BLaER1 treated with 17β-estradiol and CSF1 and Interleukin-3, amounts not matched to agents 10 nM and 100 nM (cell line): ENCODE results near the gene GJB4.
"Not testable (repeated sequence)": the region's sequence is repeated elsewhere in the genome, so short reads cannot be mapped to it uniquely, and the experiment has no call there.

Source experiments
- H3K27ac ChIP-seq, 11 experiments: shearing (Covaris generic); formaldehyde crosslinking; 2 replicates each; pipeline ENCODE4 v1.8.1; 2022
- H3K27me3 ChIP-seq, 11 experiments: shearing (Covaris generic); formaldehyde crosslinking; 2 replicates each; pipeline ENCODE4 v1.8.1; 2022
- H3K36me3 ChIP-seq, 11 experiments: shearing (Covaris generic); formaldehyde crosslinking; 2 replicates each; pipeline ENCODE4 v1.8.1; 2022
- H3K4me1 ChIP-seq, 10 experiments: shearing (Covaris generic); formaldehyde crosslinking; 2 replicates each; pipeline ENCODE4 v1.8.1; 2022
- H3K4me2 ChIP-seq, 11 experiments: shearing (Covaris generic); formaldehyde crosslinking; 2 replicates each; pipeline ENCODE4 v1.8.1; 2022
- H3K4me3 ChIP-seq, 10 experiments: shearing (Covaris generic); formaldehyde crosslinking; 2 replicates each; pipeline ENCODE4 v1.8.1; 2022
- H3K9ac ChIP-seq, 11 experiments: shearing (Covaris generic); formaldehyde crosslinking; 2 replicates each; pipeline ENCODE4 v1.8.1; 2022
- H3K9me3 ChIP-seq, 11 experiments: shearing (Covaris generic); formaldehyde crosslinking; replicated peaks in 1 of 11; 2 replicates each; pipeline ENCODE4 v1.8.1; 2022
- H4K20me1 ChIP-seq, 11 experiments: shearing (Covaris generic); formaldehyde crosslinking; 2 replicates each; pipeline ENCODE4 v1.8.1; 2022
- Cebpa-rat ChIP-seq, 11 experiments: shearing (Covaris generic); IDR thresholded peaks; 2 replicates each; pipeline ENCODE4 v1.8.1; 2022

Gene GJB4

DNA sequence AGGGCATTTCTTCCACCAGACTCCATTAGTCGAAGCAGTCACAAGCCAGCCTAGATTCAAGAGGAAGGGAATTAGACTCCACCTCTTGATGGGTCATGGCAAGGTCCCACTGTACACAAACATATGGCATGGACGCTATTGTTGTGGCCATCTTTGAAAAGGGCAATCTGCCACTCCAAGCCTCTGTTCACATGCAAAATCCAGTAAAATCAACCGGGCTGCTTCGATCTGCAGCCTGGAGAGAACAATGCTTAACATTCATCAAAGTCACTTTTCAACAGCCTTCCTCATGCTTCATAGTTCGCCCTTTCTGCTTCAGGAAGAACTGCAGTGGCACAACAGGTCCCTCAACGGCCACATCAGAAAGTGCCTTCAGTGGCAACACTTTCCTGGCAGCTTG, 32.7 kb upstream of the GJB4 start:
- no peaks in the 10 kb centered on the region for H4K20me1 ChIP-seq
- no peaks in the 10 kb centered on the region for H3K36me3 ChIP-seq
- no peak overlapping the region for H3K4me3 ChIP-seq
- H3K4me2 ChIP-seq = no peak overlapping the region
- no peaks in the 10 kb centered on the region for H3K27me3 ChIP-seq
- H3K9me3 ChIP-seq = no peaks in the 10 kb centered on the region
- H3K9ac ChIP-seq = no peak overlapping the region
- H3K27ac ChIP-seq = no peak overlapping the region
- TF ChIP-seq Cebpa-rat (IDR thresholded peaks at IDR 0.05) = no peak
- no peaks in the 10 kb centered on the region for H3K4me1 ChIP-seq

DNA sequence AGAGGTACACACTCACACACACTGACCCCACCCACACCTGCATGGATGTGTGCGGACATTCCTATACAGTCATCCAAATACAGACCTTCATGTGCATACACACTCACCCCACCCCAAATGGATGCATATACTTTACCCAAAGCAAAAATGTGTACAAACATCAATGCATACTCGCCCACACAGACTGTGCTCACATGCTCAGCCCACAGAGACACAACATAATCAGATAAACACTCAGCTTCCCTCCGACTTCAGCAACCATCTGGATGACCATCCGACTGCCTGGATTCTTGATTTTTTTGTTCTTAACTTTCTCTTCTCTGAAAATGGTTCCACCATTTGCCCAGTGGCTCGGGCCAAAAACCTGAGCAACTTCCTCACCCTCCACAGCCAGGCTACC, 29.1 kb upstream of the GJB4 start:
- H4K20me1 ChIP-seq = no peaks in the 10 kb centered on the region
- no peaks in the 10 kb centered on the region for H3K36me3 ChIP-seq
- no peaks in the 10 kb centered on the region for H3K27me3 ChIP-seq
- H3K4me2 ChIP-seq = no peak overlapping the region
- H3K27ac ChIP-seq = no peak overlapping the region
- no peak for TF ChIP-seq Cebpa-rat (IDR thresholded peaks at IDR 0.05)
- no peaks in the 10 kb centered on the region for H3K4me1 ChIP-seq
- H3K9ac ChIP-seq = no peak overlapping the region
- H3K4me3 ChIP-seq = no peak overlapping the region
- no peaks in the 10 kb centered on the region for H3K9me3 ChIP-seq

DNA sequence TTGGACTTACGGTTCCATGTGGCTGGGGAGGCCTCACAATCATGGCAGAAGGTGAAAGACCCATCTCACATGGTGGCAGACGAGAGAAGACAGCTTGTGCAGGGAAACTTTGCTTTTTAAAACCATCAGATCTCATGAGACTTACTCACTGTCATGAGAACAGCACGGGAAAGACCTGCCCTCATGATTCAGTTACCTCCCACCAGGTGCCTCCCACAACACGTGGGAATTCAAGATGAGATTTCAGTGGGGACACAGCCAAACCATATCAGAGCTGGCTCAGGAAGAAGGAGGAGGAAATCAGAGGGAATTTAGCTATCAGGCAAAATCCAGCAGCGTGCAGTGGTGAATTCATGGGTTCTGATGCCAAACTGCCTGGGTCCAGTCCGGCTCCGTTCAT, 26.7 kb upstream of the GJB4 start:
- H4K20me1 ChIP-seq, H3K4me1 ChIP-seq, H3K4me3 ChIP-seq, H3K9me3 ChIP-seq, H3K4me2 ChIP-seq, H3K36me3 ChIP-seq, H3K9ac ChIP-seq, H3K27ac ChIP-seq, H3K27me3 ChIP-seq: not testable (repeated sequence)

DNA sequence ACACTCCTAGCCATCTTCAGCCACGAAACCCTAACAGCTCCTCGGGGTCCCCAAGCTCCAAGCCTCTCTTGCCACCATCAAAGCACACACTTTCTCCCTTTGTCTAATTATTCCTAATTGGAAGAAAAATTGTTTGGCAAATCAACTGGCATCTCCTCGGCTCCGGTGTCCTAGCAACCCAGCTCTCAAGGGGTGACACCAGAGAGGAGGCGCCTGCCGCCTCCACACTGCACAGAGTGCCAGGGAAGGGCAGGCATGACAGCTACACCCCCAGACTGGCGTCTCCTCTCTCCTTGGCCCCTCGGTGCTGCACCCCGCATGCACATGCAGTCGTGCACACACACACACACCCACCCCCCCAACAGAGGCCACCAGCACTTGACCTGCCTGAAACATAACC, 22.8 kb upstream of the GJB4 start:
- no peaks in the 10 kb centered on the region for H3K36me3 ChIP-seq
- H3K27me3 ChIP-seq = no peaks in the 10 kb centered on the region
- no peak overlapping the region for H3K27ac ChIP-seq
- H3K4me1 ChIP-seq = no peaks in the 10 kb centered on the region
- H3K4me2 ChIP-seq = no peak overlapping the region
- no peak overlapping the region for H3K4me3 ChIP-seq
- H3K9ac ChIP-seq = no peak overlapping the region
- TF ChIP-seq Cebpa-rat (IDR thresholded peaks at IDR 0.05) = no peak
- H4K20me1 ChIP-seq = no peaks in the 10 kb centered on the region
- no peaks in the 10 kb centered on the region for H3K9me3 ChIP-seq

DNA sequence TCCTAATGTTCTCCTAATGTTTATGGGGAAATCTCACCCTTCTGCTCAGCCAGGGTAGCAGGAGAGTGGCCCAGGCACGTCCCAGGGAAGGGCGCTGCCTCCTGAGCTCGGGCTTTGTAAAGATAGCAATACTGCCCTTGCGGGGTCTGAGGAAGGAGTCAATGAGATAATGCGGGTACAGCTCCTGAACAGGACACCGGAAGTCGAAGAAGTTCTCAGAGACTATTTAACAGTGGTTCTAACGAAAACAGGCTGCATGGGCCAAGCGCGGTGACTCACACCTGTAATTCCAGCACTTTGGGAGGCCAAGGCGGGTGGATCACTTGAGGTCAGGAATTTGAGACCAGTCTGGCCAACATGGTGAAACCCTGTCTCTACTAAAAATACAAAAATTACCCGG, 22.3 kb upstream of the GJB4 start:
- not testable (repeated sequence) for H3K9me3 ChIP-seq, H3K36me3 ChIP-seq, H3K4me2 ChIP-seq, H3K27ac ChIP-seq, H3K9ac ChIP-seq, H3K27me3 ChIP-seq, H4K20me1 ChIP-seq, H3K4me3 ChIP-seq, H3K4me1 ChIP-seq

DNA sequence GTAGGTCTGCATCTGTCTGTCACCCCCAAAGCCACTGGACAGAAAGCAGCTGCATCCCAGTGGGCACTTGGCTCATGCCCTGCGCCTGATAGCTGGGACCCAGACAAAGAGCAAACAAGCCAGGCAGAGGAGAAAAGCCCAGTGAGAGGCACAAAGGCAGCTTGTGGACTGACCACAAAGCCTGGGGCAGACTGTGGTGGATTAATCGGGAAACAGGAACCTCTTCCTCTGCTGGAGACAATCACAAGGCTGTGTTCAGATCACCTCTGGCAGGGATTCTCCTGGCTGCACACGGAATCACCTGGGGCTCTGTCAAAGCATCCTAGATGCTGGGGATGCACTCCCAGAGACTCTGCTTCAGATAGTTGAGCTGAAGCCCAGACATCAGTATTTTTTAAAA, 19.9 kb upstream of the GJB4 start:
- Histone ChIP-seq H3K36me3 (no peaks in the 10 kb centered on the region), H3K27me3 (no peaks in the 10 kb centered on the region), H3K9ac (no peak overlapping the region), H3K4me1 (no peaks in the 10 kb centered on the region), H4K20me1 (peaks cover 0 to 5% (median 0%) of the 10 kb centered on the region in 11 experiments; a peak in 1 of 22 replicates), H3K9me3 (no peaks in the 10 kb centered on the region), H3K4me3 (no peak overlapping the region), H3K4me2 (no peak overlapping the region), H3K27ac (no peak overlapping the region)
- no peak for TF ChIP-seq Cebpa-rat (IDR thresholded peaks at IDR 0.05)

DNA sequence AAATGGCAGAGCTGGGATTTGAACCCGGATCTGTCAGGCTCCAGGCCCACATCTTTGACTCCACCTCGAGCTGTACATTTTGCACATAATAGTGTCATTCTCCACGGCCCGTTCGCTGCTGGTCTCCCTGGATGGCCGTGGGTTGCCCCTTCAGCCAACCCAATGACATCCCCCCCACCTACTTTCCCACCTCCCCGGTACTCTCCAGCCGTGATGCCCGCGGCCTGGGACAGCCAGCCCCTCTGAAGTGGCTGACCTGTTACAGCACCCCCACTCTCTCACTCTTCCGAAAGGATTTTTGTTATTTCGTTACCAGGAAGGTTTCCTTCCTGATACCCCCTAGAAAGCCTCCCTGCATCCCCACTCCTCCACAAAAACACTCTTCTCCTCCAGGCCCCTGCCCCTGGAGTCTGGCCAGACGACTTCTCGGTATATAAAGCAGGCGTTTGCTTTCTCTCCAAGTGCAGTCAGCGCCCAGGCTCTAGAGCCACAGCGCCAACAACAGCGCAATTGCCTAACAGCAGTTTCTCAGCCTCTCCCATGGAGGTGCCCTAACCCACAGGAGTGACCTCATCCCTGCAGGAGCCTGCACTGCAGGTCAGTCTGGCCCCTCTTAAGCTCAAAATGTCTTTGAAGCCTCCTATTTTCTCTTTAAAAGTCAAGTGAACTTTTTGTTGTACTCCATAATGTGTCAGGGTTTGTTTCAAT, 19.2 kb upstream of the GJB4 start:
- Histone ChIP-seq H3K27ac (no peak overlapping the region), H3K27me3 (no peaks in the 10 kb centered on the region), H3K4me2 (no peak overlapping the region), H3K9me3 (no peaks in the 10 kb centered on the region), H3K4me1 (no peaks in the 10 kb centered on the region), H3K36me3 (no peaks in the 10 kb centered on the region), H3K4me3 (no peak overlapping the region), H4K20me1 (peaks cover 0 to 5% (median 0%) of the 10 kb centered on the region in 11 experiments; a peak in 1 of 22 replicates), H3K9ac (no peak overlapping the region)
- no peak for TF ChIP-seq Cebpa-rat (IDR thresholded peaks at IDR 0.05)

DNA sequence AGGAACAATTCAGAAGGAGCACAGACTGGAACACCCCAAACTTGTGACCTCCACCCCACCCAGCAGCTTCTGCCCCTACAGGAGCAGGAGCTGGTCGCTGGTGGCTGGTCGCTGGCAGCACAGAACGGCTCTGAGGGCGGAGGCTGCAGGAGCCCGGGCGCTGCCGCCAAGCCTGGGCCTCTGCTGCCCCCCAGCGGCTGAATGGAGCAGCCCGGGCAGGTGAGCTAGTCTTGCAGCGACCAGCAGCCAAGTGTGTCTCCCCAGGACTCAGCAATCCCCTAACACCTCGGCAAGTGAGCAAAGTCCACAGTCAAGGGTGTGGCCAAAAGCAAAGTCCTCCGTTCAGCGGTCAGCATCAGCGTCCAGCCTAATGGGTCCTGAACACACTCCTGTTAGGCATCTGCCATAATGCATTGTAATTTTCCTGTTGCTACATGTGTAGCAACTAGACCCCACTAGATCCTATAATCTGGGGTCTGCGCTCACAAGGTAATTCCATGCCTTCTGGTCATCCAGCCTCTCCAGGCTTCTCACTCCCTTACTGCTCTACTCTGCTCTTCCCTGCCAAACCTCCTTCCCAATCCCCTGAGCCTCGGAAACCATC, 16.8 kb upstream of the GJB4 start:
- Histone ChIP-seq H3K4me2 (no peak overlapping the region), H3K9me3 (no peaks in the 10 kb centered on the region), H3K4me3 (no peak overlapping the region), H3K36me3 (no peaks in the 10 kb centered on the region), H3K4me1 (no peaks in the 10 kb centered on the region), H3K27ac (no peak overlapping the region), H4K20me1 (peaks cover 0 to 5% (median 0%) of the 10 kb centered on the region in 11 experiments; a peak in 1 of 22 replicates), H3K27me3 (no peaks in the 10 kb centered on the region), H3K9ac (no peak overlapping the region)
- no peak for TF ChIP-seq Cebpa-rat (IDR thresholded peaks at IDR 0.05)

DNA sequence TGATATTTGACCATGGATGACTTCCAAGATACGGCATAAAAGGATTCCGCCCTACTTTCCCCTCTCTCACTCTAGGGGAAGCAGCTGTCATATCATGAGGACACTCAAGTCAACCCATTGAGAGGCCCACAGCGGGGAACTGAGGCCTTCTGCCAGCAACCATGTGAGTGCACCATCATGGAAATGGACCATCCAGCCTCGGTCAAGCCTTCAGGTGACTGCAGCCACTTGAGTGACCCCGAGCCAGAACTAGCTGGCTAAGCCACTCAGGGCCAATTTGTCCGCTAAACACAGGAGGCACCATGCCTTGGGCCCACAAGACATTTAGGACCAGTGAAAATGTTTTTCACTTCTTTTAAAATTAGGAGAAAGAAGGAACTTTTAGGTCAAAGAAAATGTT, 15.8 kb upstream of the GJB4 start:
- no peak overlapping the region for H3K4me3 ChIP-seq
- no peak overlapping the region for H3K9ac ChIP-seq
- H3K36me3 ChIP-seq = no peaks in the 10 kb centered on the region
- no peaks in the 10 kb centered on the region for H3K27me3 ChIP-seq
- no peak overlapping the region for H3K27ac ChIP-seq
- peaks cover 0 to 5% (median 0%) of the 10 kb centered on the region in 11 experiments; a peak in 1 of 22 replicates for H4K20me1 ChIP-seq
- no peak overlapping the region for H3K4me2 ChIP-seq
- TF ChIP-seq Cebpa-rat (IDR thresholded peaks at IDR 0.05) = no peak
- H3K9me3 ChIP-seq = no peaks in the 10 kb centered on the region
- no peaks in the 10 kb centered on the region for H3K4me1 ChIP-seq

DNA sequence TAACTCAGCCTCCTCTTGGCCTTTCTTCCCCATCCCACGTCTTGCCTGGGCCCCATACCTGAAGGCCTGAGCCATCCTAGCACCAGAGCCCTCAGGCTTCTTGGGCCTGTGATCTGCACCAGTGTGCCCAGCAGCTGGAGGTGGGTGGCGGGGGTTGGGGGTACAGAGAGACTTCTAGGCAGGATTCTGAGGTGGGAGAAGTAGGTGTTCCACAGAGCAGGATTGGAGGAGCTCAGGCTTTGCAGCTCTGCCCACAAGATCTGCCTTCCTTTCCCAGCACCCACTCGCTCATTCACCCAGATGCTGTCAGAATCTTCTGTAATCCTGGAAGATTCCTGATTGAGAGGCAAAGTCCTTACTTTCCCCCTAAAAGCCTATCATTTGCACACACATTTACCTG, 14.7 kb upstream of the GJB4 start:
- TF ChIP-seq Cebpa-rat (IDR thresholded peaks at IDR 0.05) = no peak
- Histone ChIP-seq H3K27ac (no peak overlapping the region), H4K20me1 (peaks cover 0 to 5% (median 0%) of the 10 kb centered on the region in 11 experiments; a peak in 1 of 22 replicates), H3K4me2 (no peak overlapping the region), H3K36me3 (no peaks in the 10 kb centered on the region), H3K9me3 (no peaks in the 10 kb centered on the region), H3K9ac (no peak overlapping the region), H3K27me3 (no peaks in the 10 kb centered on the region), H3K4me1 (no peaks in the 10 kb centered on the region), H3K4me3 (no peak overlapping the region)
